WTC11 (cell line): ENCODE measurements around the gene POU3F3. TPM values are rescaled to one million over a fixed set of nuclear protein-coding genes. Genes with fewer than 3 reads are reported as not detected.
A peak's percentile ranks its signal among the peaks of the same experiment; 100 is the strongest.

ENCODE experiments used
- ATAC-seq: fragments of 200-7000 bp; cut with Tn5 transposase; 2 replicates; pipeline ENCODE4 v1.10.0; 2021; ENCODE audit warnings: mild to moderate bottlenecking, moderate library complexity
- CTCF ChIA-PET: fragments of 300-600 bp; sonication (Branson Sonifier 250); formaldehyde crosslinking; loops from one replicate; lab custom pipeline; 2021; ENCODE audit warnings: antibody characterized with exemption; lab: Charles Lee
- POLR2A ChIA-PET: fragments of 350-600 bp; sonication (Branson Sonifier 250); formaldehyde crosslinking; loops from one replicate; lab custom pipeline; 2021; ENCODE audit warnings: antibody characterized with exemption; lab: Charles Lee
- DNase-seq: peaks from one replicate; pipeline ENCODE4 v3.0.0; 2021; ENCODE audit warnings: low spot score
- H3K27ac Mint-ChIP-seq: 2 replicates; pipeline ENCODE4 v1.8.0; 2021; ENCODE audit warnings: mixed read lengths
- H3K27me3 Mint-ChIP-seq: 2 replicates; pipeline ENCODE4 v1.8.0; 2021; ENCODE audit warnings: low read depth, mild to moderate bottlenecking, moderate library complexity, mixed read lengths
- H3K36me3 Mint-ChIP-seq: 2 replicates; pipeline ENCODE4 v1.8.0; 2021; ENCODE audit warnings: mixed read lengths
- H3K4me1 Mint-ChIP-seq: 2 replicates; pipeline ENCODE4 v1.8.0; 2022; ENCODE audit warnings: mixed read lengths
- H3K4me3 Mint-ChIP-seq: 2 replicates; pipeline ENCODE4 v1.8.0; 2021; ENCODE audit warnings: mild to moderate bottlenecking, moderate library complexity, mixed read lengths
- H3K9me3 Mint-ChIP-seq: 2 replicates; pipeline ENCODE4 v1.8.0; 2021; ENCODE audit warnings: mixed read lengths
- ATF1 ChIP-seq: sonication (generic); formaldehyde crosslinking; IDR thresholded peaks from 2 replicates; pipeline ENCODE4 v1.8.1; 2023; ENCODE audit warnings: mild to moderate bottlenecking, moderate library complexity, missing genetic modification reagents
- ATF6 ChIP-seq: sonication (generic); formaldehyde crosslinking; IDR thresholded peaks from 2 replicates; pipeline ENCODE4 v1.8.1; 2023; ENCODE audit warnings: mild to moderate bottlenecking, missing genetic modification reagents
- CREB1 ChIP-seq: sonication (generic); formaldehyde crosslinking; IDR thresholded peaks from 2 replicates; pipeline ENCODE4 v1.8.0; 2023; ENCODE audit warnings: mild to moderate bottlenecking, missing genetic modification reagents
- ETV6 ChIP-seq: sonication (generic); formaldehyde crosslinking; IDR thresholded peaks from 2 replicates; pipeline ENCODE4 v1.8.1; 2022; ENCODE audit warnings: mild to moderate bottlenecking, missing genetic modification reagents
- MYBL2 ChIP-seq: sonication (generic); formaldehyde crosslinking; IDR thresholded peaks from 2 replicates; pipeline ENCODE4 v1.8.1; 2023; ENCODE audit warnings: mild to moderate bottlenecking, moderate library complexity, missing genetic modification reagents
- NR2C2 ChIP-seq: sonication (generic); formaldehyde crosslinking; IDR thresholded peaks from 2 replicates; pipeline ENCODE4 v1.8.0; 2022; ENCODE audit warnings: mild to moderate bottlenecking, missing genetic modification reagents
- NR3C1 ChIP-seq: sonication (generic); formaldehyde crosslinking; conservative IDR thresholded peaks from 2 replicates; pipeline ENCODE4 v1.8.1; 2023; ENCODE audit warnings: low read depth, mild to moderate bottlenecking, missing genetic modification reagents
- RELA ChIP-seq: sonication (generic); formaldehyde crosslinking; IDR thresholded peaks from 2 replicates; pipeline ENCODE4 v1.8.1; 2022; ENCODE audit warnings: missing genetic modification reagents, mild to moderate bottlenecking, borderline replicate concordance
- RORB ChIP-seq: fragments of 250-450 bp; sonication (Bioruptor Pico); IDR thresholded peaks from 2 replicates; pipeline ENCODE4 v1.9.0; 2021; ENCODE audit warnings: mild to moderate bottlenecking
- TEAD4 ChIP-seq: sonication (generic); formaldehyde crosslinking; IDR thresholded peaks from 2 replicates; pipeline ENCODE4 v1.8.0; 2022; ENCODE audit warnings: mild to moderate bottlenecking, missing genetic modification reagents
- USF2 ChIP-seq: sonication (generic); formaldehyde crosslinking; IDR thresholded peaks from 2 replicates; pipeline ENCODE4 v1.8.1; 2023; ENCODE audit warnings: mild to moderate bottlenecking, missing genetic modification reagents, moderate library complexity
- ZNF219 ChIP-seq: sonication (generic); formaldehyde crosslinking; IDR thresholded peaks from 2 replicates; pipeline ENCODE4 v1.8.0; 2023; ENCODE audit warnings: missing genetic modification reagents, mild to moderate bottlenecking, borderline replicate concordance
- ZNF232 ChIP-seq: sonication (generic); formaldehyde crosslinking; IDR thresholded peaks from 2 replicates; pipeline ENCODE4 v1.8.0; 2022; ENCODE audit warnings: mild to moderate bottlenecking, missing genetic modification reagents
- ZNF317 ChIP-seq: sonication (generic); formaldehyde crosslinking; IDR thresholded peaks from 2 replicates; pipeline ENCODE4 v1.8.1; 2023; ENCODE audit warnings: low read depth, mild to moderate bottlenecking, moderate library complexity, missing genetic modification reagents, borderline replicate concordance
- total RNA-seq: library from RNA; stranded (reverse); gene quantifications from 3 replicates; pipeline ENCODE4 v1.2.3, GENCODE V29; 2021
- TF ChIP-seq, protein P1 (sequence below): sonication (generic); formaldehyde crosslinking; IDR thresholded peaks from 2 replicates; pipeline ENCODE4 v1.8.0; 2023; ENCODE audit warnings: missing genetic modification reagents, mild to moderate bottlenecking, borderline replicate concordance
- TF ChIP-seq, protein P2 (sequence below): sonication (generic); formaldehyde crosslinking; IDR thresholded peaks from 2 replicates; pipeline ENCODE4 v1.8.1; 2023; ENCODE audit warnings: mild to moderate bottlenecking, missing genetic modification reagents, borderline replicate concordance
- TF ChIP-seq, protein P3 (sequence below): sonication (generic); formaldehyde crosslinking; IDR thresholded peaks from 2 replicates; pipeline ENCODE4 v1.8.0; 2022; ENCODE audit warnings: mild to moderate bottlenecking, missing genetic modification reagents
- TF ChIP-seq, protein P4 (sequence below): fragments of 250-450 bp; sonication (Bioruptor Pico); IDR thresholded peaks from 2 replicates; pipeline ENCODE4 v1.8.0; 2021; ENCODE audit warnings: mild to moderate bottlenecking
- TF ChIP-seq, protein P5 (sequence below): sonication (generic); formaldehyde crosslinking; IDR thresholded peaks from 2 replicates; pipeline ENCODE4 v1.8.0; 2023; ENCODE audit warnings: missing genetic modification reagents

Gene POU3F3
- total RNA-seq, 1 experiment from 2014 or later, result not detected

GRCh38 chr2:104845552-104845931, 8.4 kb upstream of the POU3F3 start:
- peaks cover 97% of the 10 kb centered on the region for H3K27me3 Mint-ChIP-seq
- CTCF ChIA-PET, result interaction anchor here (1.0 kb wide), 1 partner anchor 10 kb away, joined by 3 read pairs; no protein-coding TSS in a partner anchor
- ATAC-seq (no peak), DNase-seq (no peak)
- no peaks in the 10 kb centered on the region for H3K36me3 Mint-ChIP-seq
- H3K4me1 Mint-ChIP-seq, result peaks cover 63% of the 10 kb centered on the region
- no peak overlapping the region for H3K27ac Mint-ChIP-seq
- POLR2A ChIA-PET, result interaction anchor here (0.5 to 1.1 kb wide), 3 partner anchors 8 to 25 kb away, joined by 3 to 5 read pairs (median 3); partner anchors contain the start of gene POU3F3
- TF ChIP-seq USF2 (CRISPR knock-in tag) (no peak), RORB (no peak), NR2C2 (CRISPR knock-in tag) (no peak), ZNF317 (CRISPR knock-in tag) (no peak), RELA (CRISPR knock-in tag) (no peak), ATF1 (CRISPR knock-in tag) (no peak), CREB1 (no peak), MYBL2 (CRISPR knock-in tag) (no peak), NR3C1 (CRISPR knock-in tag) (no peak), ZNF219 (CRISPR knock-in tag) (no peak), ETV6 (CRISPR knock-in tag) (no peak), TEAD4 (no peak), ZNF232 (no peak), ATF6 (CRISPR knock-in tag) (no peak)
- TF ChIP-seq, protein P1, sequence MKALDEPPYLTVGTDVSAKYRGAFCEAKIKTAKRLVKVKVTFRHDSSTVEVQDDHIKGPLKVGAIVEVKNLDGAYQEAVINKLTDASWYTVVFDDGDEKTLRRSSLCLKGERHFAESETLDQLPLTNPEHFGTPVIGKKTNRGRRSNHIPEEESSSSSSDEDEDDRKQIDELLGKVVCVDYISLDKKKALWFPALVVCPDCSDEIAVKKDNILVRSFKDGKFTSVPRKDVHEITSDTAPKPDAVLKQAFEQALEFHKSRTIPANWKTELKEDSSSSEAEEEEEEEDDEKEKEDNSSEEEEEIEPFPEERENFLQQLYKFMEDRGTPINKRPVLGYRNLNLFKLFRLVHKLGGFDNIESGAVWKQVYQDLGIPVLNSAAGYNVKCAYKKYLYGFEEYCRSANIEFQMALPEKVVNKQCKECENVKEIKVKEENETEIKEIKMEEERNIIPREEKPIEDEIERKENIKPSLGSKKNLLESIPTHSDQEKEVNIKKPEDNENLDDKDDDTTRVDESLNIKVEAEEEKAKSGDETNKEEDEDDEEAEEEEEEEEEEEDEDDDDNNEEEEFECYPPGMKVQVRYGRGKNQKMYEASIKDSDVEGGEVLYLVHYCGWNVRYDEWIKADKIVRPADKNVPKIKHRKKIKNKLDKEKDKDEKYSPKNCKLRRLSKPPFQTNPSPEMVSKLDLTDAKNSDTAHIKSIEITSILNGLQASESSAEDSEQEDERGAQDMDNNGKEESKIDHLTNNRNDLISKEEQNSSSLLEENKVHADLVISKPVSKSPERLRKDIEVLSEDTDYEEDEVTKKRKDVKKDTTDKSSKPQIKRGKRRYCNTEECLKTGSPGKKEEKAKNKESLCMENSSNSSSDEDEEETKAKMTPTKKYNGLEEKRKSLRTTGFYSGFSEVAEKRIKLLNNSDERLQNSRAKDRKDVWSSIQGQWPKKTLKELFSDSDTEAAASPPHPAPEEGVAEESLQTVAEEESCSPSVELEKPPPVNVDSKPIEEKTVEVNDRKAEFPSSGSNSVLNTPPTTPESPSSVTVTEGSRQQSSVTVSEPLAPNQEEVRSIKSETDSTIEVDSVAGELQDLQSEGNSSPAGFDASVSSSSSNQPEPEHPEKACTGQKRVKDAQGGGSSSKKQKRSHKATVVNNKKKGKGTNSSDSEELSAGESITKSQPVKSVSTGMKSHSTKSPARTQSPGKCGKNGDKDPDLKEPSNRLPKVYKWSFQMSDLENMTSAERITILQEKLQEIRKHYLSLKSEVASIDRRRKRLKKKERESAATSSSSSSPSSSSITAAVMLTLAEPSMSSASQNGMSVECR (CRISPR knock-in tag), result no peak
- TF ChIP-seq, protein P2, sequence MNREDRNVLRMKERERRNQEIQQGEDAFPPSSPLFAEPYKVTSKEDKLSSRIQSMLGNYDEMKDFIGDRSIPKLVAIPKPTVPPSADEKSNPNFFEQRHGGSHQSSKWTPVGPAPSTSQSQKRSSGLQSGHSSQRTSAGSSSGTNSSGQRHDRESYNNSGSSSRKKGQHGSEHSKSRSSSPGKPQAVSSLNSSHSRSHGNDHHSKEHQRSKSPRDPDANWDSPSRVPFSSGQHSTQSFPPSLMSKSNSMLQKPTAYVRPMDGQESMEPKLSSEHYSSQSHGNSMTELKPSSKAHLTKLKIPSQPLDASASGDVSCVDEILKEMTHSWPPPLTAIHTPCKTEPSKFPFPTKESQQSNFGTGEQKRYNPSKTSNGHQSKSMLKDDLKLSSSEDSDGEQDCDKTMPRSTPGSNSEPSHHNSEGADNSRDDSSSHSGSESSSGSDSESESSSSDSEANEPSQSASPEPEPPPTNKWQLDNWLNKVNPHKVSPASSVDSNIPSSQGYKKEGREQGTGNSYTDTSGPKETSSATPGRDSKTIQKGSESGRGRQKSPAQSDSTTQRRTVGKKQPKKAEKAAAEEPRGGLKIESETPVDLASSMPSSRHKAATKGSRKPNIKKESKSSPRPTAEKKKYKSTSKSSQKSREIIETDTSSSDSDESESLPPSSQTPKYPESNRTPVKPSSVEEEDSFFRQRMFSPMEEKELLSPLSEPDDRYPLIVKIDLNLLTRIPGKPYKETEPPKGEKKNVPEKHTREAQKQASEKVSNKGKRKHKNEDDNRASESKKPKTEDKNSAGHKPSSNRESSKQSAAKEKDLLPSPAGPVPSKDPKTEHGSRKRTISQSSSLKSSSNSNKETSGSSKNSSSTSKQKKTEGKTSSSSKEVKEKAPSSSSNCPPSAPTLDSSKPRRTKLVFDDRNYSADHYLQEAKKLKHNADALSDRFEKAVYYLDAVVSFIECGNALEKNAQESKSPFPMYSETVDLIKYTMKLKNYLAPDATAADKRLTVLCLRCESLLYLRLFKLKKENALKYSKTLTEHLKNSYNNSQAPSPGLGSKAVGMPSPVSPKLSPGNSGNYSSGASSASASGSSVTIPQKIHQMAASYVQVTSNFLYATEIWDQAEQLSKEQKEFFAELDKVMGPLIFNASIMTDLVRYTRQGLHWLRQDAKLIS, result no peak
- TF ChIP-seq, protein P3, sequence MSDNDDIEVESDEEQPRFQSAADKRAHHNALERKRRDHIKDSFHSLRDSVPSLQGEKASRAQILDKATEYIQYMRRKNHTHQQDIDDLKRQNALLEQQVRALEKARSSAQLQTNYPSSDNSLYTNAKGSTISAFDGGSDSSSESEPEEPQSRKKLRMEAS, result no peak
- TF ChIP-seq, protein P4, sequence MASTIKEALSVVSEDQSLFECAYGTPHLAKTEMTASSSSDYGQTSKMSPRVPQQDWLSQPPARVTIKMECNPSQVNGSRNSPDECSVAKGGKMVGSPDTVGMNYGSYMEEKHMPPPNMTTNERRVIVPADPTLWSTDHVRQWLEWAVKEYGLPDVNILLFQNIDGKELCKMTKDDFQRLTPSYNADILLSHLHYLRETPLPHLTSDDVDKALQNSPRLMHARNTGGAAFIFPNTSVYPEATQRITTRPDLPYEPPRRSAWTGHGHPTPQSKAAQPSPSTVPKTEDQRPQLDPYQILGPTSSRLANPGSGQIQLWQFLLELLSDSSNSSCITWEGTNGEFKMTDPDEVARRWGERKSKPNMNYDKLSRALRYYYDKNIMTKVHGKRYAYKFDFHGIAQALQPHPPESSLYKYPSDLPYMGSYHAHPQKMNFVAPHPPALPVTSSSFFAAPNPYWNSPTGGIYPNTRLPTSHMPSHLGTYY (CRISPR knock-in tag), result no peak
- TF ChIP-seq, protein P5, sequence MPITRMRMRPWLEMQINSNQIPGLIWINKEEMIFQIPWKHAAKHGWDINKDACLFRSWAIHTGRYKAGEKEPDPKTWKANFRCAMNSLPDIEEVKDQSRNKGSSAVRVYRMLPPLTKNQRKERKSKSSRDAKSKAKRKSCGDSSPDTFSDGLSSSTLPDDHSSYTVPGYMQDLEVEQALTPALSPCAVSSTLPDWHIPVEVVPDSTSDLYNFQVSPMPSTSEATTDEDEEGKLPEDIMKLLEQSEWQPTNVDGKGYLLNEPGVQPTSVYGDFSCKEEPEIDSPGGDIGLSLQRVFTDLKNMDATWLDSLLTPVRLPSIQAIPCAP (CRISPR knock-in tag), result no peak
- no peaks in the 10 kb centered on the region for H3K9me3 Mint-ChIP-seq
- H3K4me3 Mint-ChIP-seq, result peak overlapping the region; percentile 66
